Sigmoid colon (tissue), 7 donors: ENCODE results near the gene FAXDC2. TPM values are rescaled to one million over a fixed set of nuclear protein-coding genes. Genes with fewer than 3 reads are reported as not detected.

Source experiments
- DNase-seq: peaks from one replicate; pipeline ENCODE4 v3.0.0-alpha.2; 2019
- H3K27ac ChIP-seq, 4 donors: fragments of 200-600 bp; sonication (generic); one replicate each; pipeline ENCODE4 v1.5.1; 2016 to 2019; ENCODE audit warnings: mild to moderate bottlenecking in 1 of 4
- H3K27me3 ChIP-seq, 3 donors: fragments of 200-600 bp; sonication (generic); one replicate each; pipeline ENCODE4 v1.5.1; 2019; ENCODE audit warnings: mild to moderate bottlenecking in 1 of 3
- H3K36me3 ChIP-seq, 4 donors: fragments of 200-600 bp; sonication (generic); one replicate each; pipeline ENCODE4 v1.5.1; 2016 to 2019
- H3K4me1 ChIP-seq, 4 donors: fragments of 200-600 bp; sonication (generic); one replicate each; pipeline ENCODE4 v1.5.1; 2017 to 2019
- H3K4me3 ChIP-seq, 4 donors: fragments of 200-600 bp; sonication (generic); one replicate each; pipeline ENCODE4 v1.5.1; 2017 to 2019; ENCODE audit warnings: mild to moderate bottlenecking in 2 of 4, moderate library complexity in 1 of 4
- H3K9me3 ChIP-seq, 4 donors: fragments of 200-600 bp in 3 of 4; sonication (generic) in 3 of 4; one replicate each; pipeline versions ENCODE4 v1.5.1 to v1.6.1; 2013 to 2019
- CTCF ChIP-seq, 4 experiments: fragments of 450-650 bp in 3 of 4; fragments of 200-600 bp in 1 of 4; IDR thresholded peaks; one replicate each; pipeline ENCODE4 v1.5.1; 2016 to 2019; ENCODE audit warnings: antibody characterized with exemption in 4 of 4, mild to moderate bottlenecking in 3 of 4, moderate library complexity in 2 of 4
- EP300 ChIP-seq, 4 donors: sonication (generic); formaldehyde crosslinking; IDR thresholded peaks; one replicate each; pipeline ENCODE4 v1.6.1; 2017; ENCODE audit warnings: antibody characterized with exemption in 4 of 4
- POLR2A ChIP-seq, 2 donors: fragments of 450-650 bp; IDR thresholded peaks; one replicate each; pipeline ENCODE4 v1.6.1; 2016; ENCODE audit warnings: antibody characterized with exemption in 2 of 2, mild to moderate bottlenecking in 2 of 2, moderate library complexity in 2 of 2
- POLR2AphosphoS5 ChIP-seq, 4 donors: sonication (generic); formaldehyde crosslinking; IDR thresholded peaks; one replicate each; pipeline ENCODE4 v1.6.1; 2017; ENCODE audit warnings: antibody characterized with exemption in 4 of 4
- WGBS, 2 donors: extraction: QIAGEN DNeasy Blood & Tissue Kit; methylation state at CpG; one replicate each; pipeline ENCODE4 v1.1.7; 2013; 5-methylcytosine and 5-hydroxymethylcytosine counted together
- intact Hi-C: fragments of 100-400 bp; cut with DNase I; formaldehyde crosslinking; loops from one replicate; pipeline ENCODE4 v1.15.1; 2023
- polyA plus RNA-seq, 3 donors: library from polyadenylated mRNA; stranded (reverse); fragments of 200-250 nt; gene quantifications; one replicate each; pipeline ENCODE4 v1.2.3, GENCODE V29; 2013
- total RNA-seq, 4 donors: library from RNA; depleted of rRNA; stranded (reverse); fragments of >200 nt; gene quantifications; one replicate each; pipeline ENCODE4 v1.1.0, GENCODE V29; 2016
- donor health status: healthy with polysubstance abuse.
- donor health status: Bipolar disorder and iron deficiency.
- donor health status: healthy.

Gene FAXDC2
- total and polyA plus RNA-seq, 7 donors: 13.3 to 118 (median 67.3) TPM

GRCh38 chr5:154815684-154816247 lies 34.6 kb downstream of the FAXDC2 start:
- no peak for DNase-seq
- peaks cover 14 to 95% (median 48%) of the 10 kb centered on the region in 4 donors for H3K36me3 ChIP-seq
- no peak overlapping the region for H3K4me3 ChIP-seq
- peaks cover 0 to 18% (median 12%) of the 10 kb centered on the region in 4 donors for H3K4me1 ChIP-seq
- H3K27me3 ChIP-seq: no peaks in the 10 kb centered on the region
- H3K27ac ChIP-seq: peak overlapping the region in 1 of 4 donors; percentile 34
- TF ChIP-seq POLR2A (IDR thresholded peaks at IDR 0.05) (no peak), POLR2AphosphoS5 (IDR thresholded peaks at IDR 0.05) (peak in 1 of 4 donors; percentile 37)
- H3K9me3 ChIP-seq: no peaks in the 10 kb centered on the region
- intact Hi-C loops: no loop called here
- 82 to 92% methylated on average over 5 of the region's 5 CpGs for WGBS, 2 donors

GRCh38 chr5:154815025-154815424 lies 35.4 kb downstream of the FAXDC2 start:
- 90 to 93% methylated on average over 11 of the region's 11 CpGs for WGBS, 2 donors
- no peaks in the 10 kb centered on the region for H3K27me3 ChIP-seq
- no peak overlapping the region for H3K4me3 ChIP-seq
- H3K36me3 ChIP-seq: peaks cover 14 to 95% (median 45%) of the 10 kb centered on the region in 4 donors
- intact Hi-C loops: no loop called here
- H3K9me3 ChIP-seq: no peaks in the 10 kb centered on the region
- DNase-seq: no peak
- TF ChIP-seq POLR2AphosphoS5 (IDR thresholded peaks at IDR 0.05) (no peak), POLR2A (IDR thresholded peaks at IDR 0.05) (no peak), CTCF (IDR thresholded peaks at IDR 0.05) (no peak), EP300 (IDR thresholded peaks at IDR 0.05) (no peak)
- H3K27ac ChIP-seq: no peak overlapping the region
- peaks cover 0 to 18% (median 12%) of the 10 kb centered on the region in 4 donors for H3K4me1 ChIP-seq

GRCh38 chr5:154813736-154814135 lies 36.7 kb downstream of the FAXDC2 start:
- intact Hi-C loops: loop anchor here (5.0 kb wide), 1 partner anchor 56 kb away; the partner anchor contains the start of gene LARP1
- H3K27me3 ChIP-seq: no peaks in the 10 kb centered on the region
- H3K27ac ChIP-seq: peak overlapping the region in 2 of 4 donors; percentile 24 to 43
- DNase-seq: no peak
- WGBS, 2 donors: 55 to 88% methylated on average over 10 of the region's 10 CpGs
- H3K4me1 ChIP-seq: peaks cover 0 to 15% (median 11%) of the 10 kb centered on the region in 4 donors
- H3K36me3 ChIP-seq: peaks cover 14 to 95% (median 46%) of the 10 kb centered on the region in 4 donors
- no peak for TF ChIP-seq CTCF (IDR thresholded peaks at IDR 0.05)
- TF ChIP-seq EP300 (IDR thresholded peaks at IDR 0.05): no peak
- no peak for TF ChIP-seq POLR2A (IDR thresholded peaks at IDR 0.05)
- no peak for TF ChIP-seq POLR2AphosphoS5 (IDR thresholded peaks at IDR 0.05)
- H3K9me3 ChIP-seq: no peaks in the 10 kb centered on the region
- no peak overlapping the region for H3K4me3 ChIP-seq

GRCh38 chr5:154813158-154813557 lies 37.2 kb downstream of the FAXDC2 start:
- H3K9me3 ChIP-seq: no peaks in the 10 kb centered on the region
- TF ChIP-seq CTCF (IDR thresholded peaks at IDR 0.05): no peak
- TF ChIP-seq POLR2AphosphoS5 (IDR thresholded peaks at IDR 0.05): no peak
- no peak for TF ChIP-seq POLR2A (IDR thresholded peaks at IDR 0.05)
- no peak for TF ChIP-seq EP300 (IDR thresholded peaks at IDR 0.05)
- no peak for DNase-seq
- 70 to 87% methylated on average over 4 of the region's 4 CpGs for WGBS, 2 donors
- no peaks in the 10 kb centered on the region for H3K27me3 ChIP-seq
- no peak overlapping the region for H3K4me3 ChIP-seq
- intact Hi-C loops: loop anchor here (5.0 kb wide), 1 partner anchor 56 kb away; the partner anchor contains the start of gene LARP1
- peaks cover 0 to 11% (median 6%) of the 10 kb centered on the region in 4 donors for H3K4me1 ChIP-seq
- H3K36me3 ChIP-seq: peaks cover 14 to 95% (median 49%) of the 10 kb centered on the region in 4 donors
- H3K27ac ChIP-seq: peak overlapping the region in 2 of 4 donors; percentile 24 to 43

- TF ChIP-seq POLR2A (IDR thresholded peaks at IDR 0.05) (no peak), POLR2AphosphoS5 (IDR thresholded peaks at IDR 0.05) (peak in 1 of 4 donors; percentile 19), EP300 (IDR thresholded peaks at IDR 0.05) (no peak), CTCF (IDR thresholded peaks at IDR 0.05) (peak; percentile 73 to 91 (median 87))
- Histone ChIP-seq H3K4me1 (peaks cover 0 to 8% (median 5%) of the 10 kb centered on the region in 4 donors), H3K27ac (no peak overlapping the region), H3K4me3 (no peak overlapping the region), H3K36me3 (peaks cover 14 to 99% (median 54%) of the 10 kb centered on the region in 4 donors), H3K9me3 (no peaks in the 10 kb centered on the region), H3K27me3 (no peaks in the 10 kb centered on the region)
- DNase-seq: peak; percentile 78
- WGBS, 2 donors: 17 to 44% methylated on average over 3 of the region's 3 CpGs
- intact Hi-C loops: loop anchor here (1.0 to 5.0 kb wide), 2 partner anchors 55 to 162 kb away; partner anchors contain the start of gene LARP1
These were observed 38.5 kb downstream of the FAXDC2 start for GRCh38 chr5:154811653-154812465.
